Muscle of arm (tissue), 12 donors: ENCODE data around the gene ANKRD39. TPM values are rescaled to one million over a fixed set of nuclear protein-coding genes. Genes with fewer than 3 reads are reported as not detected.

Experiments
- DNase-seq: peaks from one replicate; pipeline ENCODE4 v3.0.0-alpha.2; 2013
- polyA plus RNA-seq, 12 donors: library from polyadenylated mRNA; unstranded; fragments of 120-200 nt; gene quantifications; one replicate each; pipeline ENCODE4 v1.2.1, GENCODE V29; 2013; ENCODE audit not compliant: insufficient read length in 12 of 12

Gene ANKRD39
- polyA plus RNA-seq, 12 donors = 5.5 to 9.4 (median 7.2) TPM; not detected in 2

GRCh38 chr2:96832754-96833507, 24.9 kb downstream of the ANKRD39 start:
- peak; percentile 46 for DNase-seq

GRCh38 chr2:96832408-96832753, 25.4 kb downstream of the ANKRD39 start:
- no peak for DNase-seq

- no peak for DNase-seq
Measured at GRCh38 chr2:96831679-96832078, 26.1 kb downstream of the ANKRD39 start.

GRCh38 chr2:96830044-96830562, 27.7 kb downstream of the ANKRD39 start:
- DNase-seq = no peak

GRCh38 chr2:96828874-96829273, 28.9 kb downstream of the ANKRD39 start:
- no peak for DNase-seq

- DNase-seq = no peak
Measured at GRCh38 chr2:96828436-96828835, 29.4 kb downstream of the ANKRD39 start.

- DNase-seq = no peak
Measured at GRCh38 chr2:96826546-96827278, 31.1 kb downstream of the ANKRD39 start.

GRCh38 chr2:96825057-96825456, 32.8 kb downstream of the ANKRD39 start:
- no peak for DNase-seq

- no peak for DNase-seq
Measured at GRCh38 chr2:96824079-96824870, 33.5 kb downstream of the ANKRD39 start.

- DNase-seq = peak; percentile 38
Measured at GRCh38 chr2:96823198-96823597, 34.6 kb downstream of the ANKRD39 start.

GRCh38 chr2:96822786-96823185, 35.0 kb downstream of the ANKRD39 start:
- DNase-seq = no peak

- no peak for DNase-seq
Measured at GRCh38 chr2:96821113-96821675, 36.6 kb downstream of the ANKRD39 start.

GRCh38 chr2:96819876-96820511, 37.8 kb downstream of the ANKRD39 start:
- no peak for DNase-seq

- DNase-seq = no peak
Measured at GRCh38 chr2:96819128-96819875, 38.5 kb downstream of the ANKRD39 start.

GRCh38 chr2:96817882-96818281, 39.9 kb downstream of the ANKRD39 start:
- DNase-seq = no peak

- no peak for DNase-seq
Measured at GRCh38 chr2:96816836-96817702, 40.7 kb downstream of the ANKRD39 start.

- peak; percentile 93 for DNase-seq
Measured at GRCh38 chr2:96816127-96816835, 41.5 kb downstream of the ANKRD39 start, which contains the start of gene CNNM3. Gene CNNM3, plus strand, starts transcription at chr2:96816268. Its CDS starts 10 bp downstream, at chr2:96816278.

GRCh38 chr2:96815326-96816126, 42.3 kb downstream of the ANKRD39 start:
- DNase-seq = peak; percentile 60
